HEK293 (cell line): ENCODE results near the gene JAZF1.
A peak's percentile ranks its signal among the peaks of the same experiment; 100 is the strongest.

Experiments used
- CTCF ChIA-PET: fragments of 350-600 bp; formaldehyde crosslinking; extraction: SDS; loops from one replicate; lab custom pipeline; 2021; ENCODE audit warnings: antibody characterized with exemption; lab: Yijun Ruan, JAX
- POLR2A ChIA-PET: fragments of 300-600 bp; formaldehyde crosslinking; extraction: SDS; loops from one replicate; lab custom pipeline; 2020; ENCODE audit warnings: antibody characterized with exemption, inconsistent platforms; lab: Yijun Ruan, JAX
- H3K27ac ChIP-seq: fragments of 200-500 bp; sonication (Bioruptor generic); 2 replicates; pipeline ENCODE4 v1.5.1; 2014; ENCODE audit warnings: low read depth, low read length, control low read depth, inconsistent platforms; ENCODE audit errors: extremely low read depth
- H3K36me3 ChIP-seq, 2 experiments: fragments of 200-500 bp in 1 of 2; sonication (Bioruptor generic) in 1 of 2; 1 replicate in 1 of 2; 2 replicates in 1 of 2; pipeline ENCODE4 v1.5.1; 2014 to 2017; ENCODE audit warnings: inconsistent platforms in 2 of 2, low read length in 2 of 2; ENCODE audit not compliant: control insufficient read depth in 2 of 2, insufficient read depth in 1 of 2
- H3K4me1 ChIP-seq: fragments of 200-500 bp; sonication (Bioruptor generic); 2 replicates; pipeline ENCODE4 v1.5.1; 2014; ENCODE audit warnings: mild to moderate bottlenecking, low read length, inconsistent platforms; ENCODE audit not compliant: control insufficient read depth, insufficient read depth
- H3K4me3 ChIP-seq: 2 replicates; pipeline ENCODE4 v1.5.1; 2011; ENCODE audit warnings: low read depth, mild to moderate bottlenecking, control low read depth, low read length, moderate library complexity
- H3K9me3 ChIP-seq: fragments of 200-500 bp; sonication (Bioruptor generic); 2 replicates; pipeline ENCODE4 v1.5.1; 2014; ENCODE audit warnings: low read depth, low read length, inconsistent platforms; ENCODE audit not compliant: control insufficient read depth, insufficient read depth
- GFI1B ChIP-seq: fragments of 450-650 bp; formaldehyde crosslinking; IDR thresholded peaks from 2 replicates; pipeline ENCODE4 v1.5.1; 2016; ENCODE audit warnings: missing biosample characterization, missing genetic modification characterization
- OVOL3 ChIP-seq: fragments of 450-650 bp; formaldehyde crosslinking; IDR thresholded peaks from 2 replicates; pipeline ENCODE4 v1.5.1; 2016; ENCODE audit warnings: missing biosample characterization, missing genetic modification characterization
- PRDM1 ChIP-seq: fragments of 450-650 bp; formaldehyde crosslinking; IDR thresholded peaks from 2 replicates; pipeline ENCODE4; 2016; ENCODE audit warnings: missing biosample characterization, missing genetic modification characterization
- SCRT2 ChIP-seq: fragments of 450-650 bp; formaldehyde crosslinking; IDR thresholded peaks from 2 replicates; pipeline ENCODE4 v1.5.1; 2016; ENCODE audit warnings: missing biosample characterization, missing genetic modification characterization
- ZBTB48 ChIP-seq: fragments of 450-650 bp; formaldehyde crosslinking; IDR thresholded peaks from 2 replicates; pipeline ENCODE4 v1.5.1; 2016; ENCODE audit warnings: missing biosample characterization, missing genetic modification characterization
- ZNF174 ChIP-seq: fragments of 450-650 bp; formaldehyde crosslinking; IDR thresholded peaks from 2 replicates; pipeline ENCODE4 v1.5.0; 2017; ENCODE audit warnings: missing biosample characterization, mild to moderate bottlenecking, missing genetic modification characterization
- ZNF221 ChIP-seq: fragments of 450-650 bp; formaldehyde crosslinking; IDR thresholded peaks from 2 replicates; pipeline ENCODE4 v1.5.1; 2017; ENCODE audit warnings: missing biosample characterization, missing genetic modification characterization, borderline replicate concordance
- ZNF292 ChIP-seq: fragments of 450-650 bp; formaldehyde crosslinking; IDR thresholded peaks from 2 replicates; pipeline ENCODE4 v1.5.1; 2016; ENCODE audit warnings: low read depth, missing biosample characterization, missing genetic modification characterization, borderline replicate concordance
- ZNF514 ChIP-seq: fragments of 450-650 bp; formaldehyde crosslinking; IDR thresholded peaks from 2 replicates; pipeline ENCODE4 v1.5.1; 2016; ENCODE audit warnings: missing biosample characterization, missing genetic modification characterization
- ZNF600 ChIP-seq: fragments of 450-650 bp; formaldehyde crosslinking; IDR thresholded peaks from 2 replicates; pipeline ENCODE4 v1.5.1; 2016; ENCODE audit warnings: missing biosample characterization, missing genetic modification characterization
- ZNF654 ChIP-seq: fragments of 450-650 bp; formaldehyde crosslinking; IDR thresholded peaks from 2 replicates; pipeline ENCODE4 v1.5.1; 2016; ENCODE audit warnings: low read depth, missing biosample characterization, missing genetic modification characterization
- ZNF768 ChIP-seq: fragments of 450-650 bp; formaldehyde crosslinking; IDR thresholded peaks from 2 replicates; pipeline ENCODE4 v1.5.1; 2018; ENCODE audit warnings: missing biosample characterization, mild to moderate bottlenecking, missing genetic modification characterization
- ZNF777 ChIP-seq: fragments of 450-650 bp; formaldehyde crosslinking; IDR thresholded peaks from 2 replicates; pipeline ENCODE4 v1.5.1; 2017; ENCODE audit warnings: missing biosample characterization, missing genetic modification characterization, borderline replicate concordance
- ZSCAN4 ChIP-seq: fragments of 450-650 bp; formaldehyde crosslinking; IDR thresholded peaks from 2 replicates; pipeline ENCODE4 v1.5.1; 2017; ENCODE audit warnings: missing biosample characterization, missing genetic modification characterization

The JAZF1 gene

DNA sequence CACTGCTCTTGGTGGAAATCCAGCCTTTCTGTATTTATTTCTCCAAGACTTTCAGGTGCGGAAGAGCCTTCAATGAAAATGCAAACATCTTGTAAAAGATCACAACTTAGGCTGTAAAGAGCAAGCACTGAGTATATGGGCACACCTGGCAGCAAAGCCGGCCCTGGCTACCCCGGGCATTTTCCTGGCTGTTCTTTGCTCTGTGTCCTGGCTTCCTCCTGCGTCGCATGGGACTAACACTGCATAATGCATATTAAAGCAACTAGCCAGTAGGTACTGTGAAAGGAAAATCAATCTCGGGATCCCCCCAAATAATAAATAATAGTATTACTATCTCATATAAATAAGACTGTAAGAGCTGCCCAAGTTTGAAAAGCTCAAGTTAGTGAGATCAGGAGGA, 9.9 kb downstream of the JAZF1 start (continued):
- TF ChIP-seq ZNF514 (tag by site-specific recombination) (no peak), SCRT2 (no peak), ZNF221 (tag by site-specific recombination) (no peak), ZSCAN4 (tag by site-specific recombination) (no peak)

DNA sequence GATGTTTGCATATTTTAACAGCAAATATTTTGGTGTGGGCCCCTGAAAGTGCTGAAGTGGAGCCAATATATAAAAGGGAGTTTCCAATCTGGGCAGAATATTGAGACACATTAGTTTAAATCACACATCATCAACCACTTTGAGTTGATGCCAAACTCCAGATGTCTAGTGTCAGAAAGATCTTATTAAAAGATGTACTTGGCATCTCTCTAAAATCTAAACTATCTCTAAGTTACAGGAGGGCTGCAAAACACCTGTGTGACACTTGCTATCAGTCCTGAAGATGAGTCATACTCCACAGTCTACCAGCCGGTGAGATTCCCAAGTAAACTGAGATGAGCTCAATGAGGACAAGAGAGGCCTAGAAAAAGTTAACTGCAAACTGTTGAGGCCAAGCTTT, 11.4 kb downstream of the JAZF1 start:
- no peaks in the 10 kb centered on the region for H3K36me3 ChIP-seq
- H3K9me3 ChIP-seq, result no peaks in the 10 kb centered on the region
- TF ChIP-seq SCRT2 (peak; percentile 77), ZNF777 (tag by site-specific recombination) (no peak), ZNF174 (tag by site-specific recombination) (no peak)
- H3K4me3 ChIP-seq, result no peak overlapping the region
- peaks cover 11% of the 10 kb centered on the region; the same call in 1 of the 2 replicates for H3K4me1 ChIP-seq
- ChIA-PET CTCF (no interaction called here), POLR2A (interaction anchor here (1.5 kb wide), 1 partner anchor 9 kb away, joined by 5 read pairs; no protein-coding TSS in a partner anchor)
- H3K27ac ChIP-seq, result no peak overlapping the region

DNA sequence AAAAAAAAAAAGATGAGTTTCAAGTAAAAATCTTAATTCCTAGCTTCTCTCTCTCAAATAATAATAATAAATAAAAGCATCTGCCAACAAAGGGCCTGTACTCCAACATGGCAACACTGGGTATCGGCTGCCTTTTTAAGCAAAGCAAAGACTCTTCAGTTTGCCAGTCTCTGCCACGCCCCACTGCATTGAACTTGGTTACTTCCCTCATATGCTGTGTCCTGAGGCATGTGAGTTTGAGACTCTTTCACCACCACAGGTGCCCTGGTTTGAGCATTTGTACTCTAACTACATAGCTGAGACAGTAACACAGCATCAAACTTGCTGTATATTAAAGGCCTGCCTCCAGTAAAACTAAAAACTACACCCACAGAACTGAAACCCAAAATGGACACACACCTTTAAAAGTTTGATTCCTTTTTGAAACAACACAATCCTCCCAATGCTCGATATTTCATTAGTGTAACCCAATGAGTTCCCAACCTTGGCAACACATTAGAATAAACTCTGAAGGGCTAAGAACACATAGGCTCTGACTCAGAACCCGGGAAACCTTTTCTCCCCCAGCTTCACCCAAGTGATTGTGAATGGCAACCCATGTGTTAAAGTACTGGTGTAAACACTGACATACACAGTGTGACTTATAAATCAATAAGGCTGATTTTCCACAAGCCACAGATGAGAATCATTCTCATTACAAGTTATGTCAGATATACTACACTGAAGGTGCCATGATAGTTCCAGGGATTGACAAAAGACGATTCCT, 12.0 kb downstream of the JAZF1 start:
- TF ChIP-seq GFI1B (tag by site-specific recombination), result no peak
- peaks cover 11% of the 10 kb centered on the region; the same call in 1 of the 2 replicates for H3K4me1 ChIP-seq
- no peaks in the 10 kb centered on the region for H3K9me3 ChIP-seq
- POLR2A ChIA-PET, result interaction anchor here (1.5 kb wide), 1 partner anchor 10 kb away, joined by 5 read pairs; no protein-coding TSS in a partner anchor
- no peaks in the 10 kb centered on the region for H3K36me3 ChIP-seq
- H3K4me3 ChIP-seq, result no peak overlapping the region
- H3K27ac ChIP-seq, result no peak overlapping the region
- CTCF ChIA-PET, result no interaction called here

GRCh38 chr7:28166982-28167715, 13.4 kb downstream of the JAZF1 start:
- POLR2A ChIA-PET, result no interaction called here
- TF ChIP-seq PRDM1 (tag by site-specific recombination) (no peak), OVOL3 (tag by site-specific recombination) (no peak), ZNF768 (tag by site-specific recombination) (no peak), ZNF654 (tag by site-specific recombination) (no peak), ZNF600 (tag by site-specific recombination) (no peak), ZBTB48 (tag by site-specific recombination) (no peak), ZNF292 (tag by site-specific recombination) (no peak)
- no peaks in the 10 kb centered on the region for H3K36me3 ChIP-seq
- CTCF ChIA-PET, result interaction anchor here (0.5 to 0.7 kb wide), 2 partner anchors 74 to 130 kb away, joined by 3 to 4 read pairs; no protein-coding TSS in a partner anchor
- H3K27ac ChIP-seq, result no peak overlapping the region
- H3K4me3 ChIP-seq, result no peak overlapping the region
- no peaks in the 10 kb centered on the region for H3K9me3 ChIP-seq
- peaks cover 11% of the 10 kb centered on the region; the same call in 1 of the 2 replicates for H3K4me1 ChIP-seq
